Measurements from ENCODE around the gene TRIM16. TPM values are rescaled to one million over a fixed set of nuclear protein-coding genes. Genes with fewer than 3 reads are reported as not detected.

Gene TRIM16
- total and polyA plus RNA-seq, 2 experiments from 2014 or later, result 21.3 to 32.1 TPM

DNA sequence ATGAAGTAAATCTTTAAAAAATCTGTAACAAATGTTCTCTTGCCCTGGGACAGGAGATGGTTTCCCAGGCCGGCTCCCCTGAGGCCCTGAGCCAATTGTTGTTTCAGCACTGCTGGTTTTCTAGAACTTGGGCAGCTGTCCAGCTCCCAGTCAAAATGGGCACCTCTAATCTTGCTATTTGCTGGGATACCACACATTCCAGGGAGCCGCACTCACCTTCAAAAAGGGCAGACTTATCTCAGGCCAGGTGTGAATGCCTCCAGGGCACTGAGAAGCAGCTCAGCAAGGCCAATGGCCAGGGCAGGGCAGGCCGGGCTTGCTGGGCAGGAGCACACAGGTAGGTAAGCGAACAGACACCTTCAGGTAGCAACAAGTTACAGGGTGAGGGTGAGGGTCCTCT, 24.4 kb downstream of the TRIM16 start:
- 85 to 90% methylated on average over 4 of the region's 4 CpGs for WGBS, 2 experiments (ENCODE audit: low coverage in 1 of 2, low lambda C conversion rate in 2 of 2, missing lambda C conversion rate in 2 of 2)
- in situ Hi-C loops (cut with MboI), result no loop called here
- H3K9ac ChIP-seq, result no peak overlapping the region
- H3K4me1 ChIP-seq (ENCODE audit: insufficient read depth), result 0 out of 2 replicates have a peak, but pooled peaks cover 5% of the 10 kb centered on the region
- H3K9me3 ChIP-seq (ENCODE audit: low read depth), result no peaks in the 10 kb centered on the region
- TF ChIP-seq EZH2phosphoT487 (IDR thresholded peaks at IDR 0.05; ENCODE audit: insufficient read depth, low read depth) (no peak), EZH2 (IDR thresholded peaks at IDR 0.05; ENCODE audit: insufficient read depth, poor library complexity, severe bottlenecking) (no peak)
- no peak overlapping the region for H3K4me3 ChIP-seq
- H3K79me2 ChIP-seq (ENCODE audit: insufficient read depth), result no peaks in the 10 kb centered on the region
- H3K9me2 ChIP-seq (ENCODE audit: insufficient read depth), result no peaks in the 10 kb centered on the region
- no peaks in the 10 kb centered on the region for H4K20me1 ChIP-seq (ENCODE audit: insufficient read depth)
- H3K27me3 ChIP-seq (replicated peaks; ENCODE audit: insufficient read depth), result no peaks in the 10 kb centered on the region
- no peaks in the 10 kb centered on the region for H3K36me3 ChIP-seq (ENCODE audit: low read depth)
- H2AFZ ChIP-seq, result no peak overlapping the region
- no peak overlapping the region for H3K27ac ChIP-seq
- no peak for DNase-seq
- H3F3A ChIP-seq (ENCODE audit: insufficient read depth), result no peaks in the 10 kb centered on the region
- no peak overlapping the region for H3K4me2 ChIP-seq (ENCODE audit: unreplicated experiment)

DNA sequence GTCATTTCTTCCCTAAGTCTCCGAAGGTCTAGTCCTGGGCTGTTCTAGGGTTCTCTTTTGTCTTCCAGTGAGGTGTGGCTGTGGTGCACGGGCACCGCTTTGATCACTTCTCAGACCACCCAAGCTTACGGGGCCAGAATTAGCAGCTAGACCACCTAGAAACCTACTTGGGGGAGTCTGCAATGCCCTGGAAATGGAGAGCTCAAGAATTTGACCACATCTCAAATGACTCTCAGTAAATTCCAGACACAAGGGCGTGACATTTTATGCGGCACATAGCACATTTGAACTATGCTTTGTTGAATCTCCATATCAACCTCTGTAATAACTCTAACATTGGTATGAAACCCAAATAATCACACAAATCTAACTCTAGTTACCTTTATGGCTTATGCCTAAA, 24.9 kb downstream of the TRIM16 start:
- Histone ChIP-seq H3K79me2 (ENCODE audit: insufficient read depth) (no peaks in the 10 kb centered on the region), H3F3A (ENCODE audit: insufficient read depth) (no peaks in the 10 kb centered on the region), H3K36me3 (ENCODE audit: low read depth) (no peaks in the 10 kb centered on the region), H3K4me2 (ENCODE audit: unreplicated experiment) (no peak overlapping the region), H2AFZ (no peak overlapping the region), H4K20me1 (ENCODE audit: insufficient read depth) (no peaks in the 10 kb centered on the region), H3K9me2 (ENCODE audit: insufficient read depth) (no peaks in the 10 kb centered on the region), H3K27ac (no peak overlapping the region), H3K4me1 (ENCODE audit: insufficient read depth) (0 out of 2 replicates have a peak, but pooled peaks cover 5% of the 10 kb centered on the region), H3K27me3 (replicated peaks; ENCODE audit: insufficient read depth) (no peaks in the 10 kb centered on the region), H3K9me3 (ENCODE audit: low read depth) (no peaks in the 10 kb centered on the region), H3K4me3 (no peak overlapping the region), H3K9ac (no peak overlapping the region)
- 95 to 99% methylated on average over 6 of the region's 6 CpGs for WGBS, 2 experiments (ENCODE audit: low coverage in 1 of 2, low lambda C conversion rate in 2 of 2, missing lambda C conversion rate in 2 of 2)
- DNase-seq, result no peak
- in situ Hi-C loops (cut with MboI), result no loop called here
- TF ChIP-seq EZH2phosphoT487 (IDR thresholded peaks at IDR 0.05; ENCODE audit: insufficient read depth, low read depth) (no peak), EZH2 (IDR thresholded peaks at IDR 0.05; ENCODE audit: insufficient read depth, poor library complexity, severe bottlenecking) (no peak)

DNA sequence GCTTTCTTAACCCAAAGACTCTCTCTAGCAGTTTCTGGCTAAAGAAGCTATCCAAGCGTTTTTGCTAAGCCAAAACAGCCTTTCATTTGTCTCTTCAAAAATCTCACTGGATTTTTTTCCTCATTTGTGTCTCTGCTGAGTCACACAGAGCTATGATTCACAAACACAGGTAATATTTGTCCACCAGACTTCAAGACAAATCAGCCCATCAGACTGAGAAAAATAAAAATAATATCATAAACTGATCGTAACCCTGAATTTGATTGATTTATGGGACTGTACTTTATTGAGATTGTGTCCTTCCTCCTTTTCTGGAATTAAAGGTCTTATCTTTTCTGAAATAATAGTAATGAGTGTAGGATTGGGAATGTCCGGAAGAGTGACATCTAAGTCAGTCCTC, 25.8 kb downstream of the TRIM16 start:
- Histone ChIP-seq H3K27me3 (replicated peaks; ENCODE audit: insufficient read depth) (no peaks in the 10 kb centered on the region), H3K9me3 (ENCODE audit: low read depth) (no peaks in the 10 kb centered on the region), H3K4me3 (no peak overlapping the region), H3K79me2 (ENCODE audit: insufficient read depth) (no peaks in the 10 kb centered on the region), H3K9me2 (ENCODE audit: insufficient read depth) (no peaks in the 10 kb centered on the region), H3K36me3 (ENCODE audit: low read depth) (no peaks in the 10 kb centered on the region), H3K27ac (no peak overlapping the region), H3K4me2 (ENCODE audit: unreplicated experiment) (no peak overlapping the region), H2AFZ (no peak overlapping the region), H3F3A (ENCODE audit: insufficient read depth) (no peaks in the 10 kb centered on the region), H3K9ac (no peak overlapping the region), H3K4me1 (ENCODE audit: insufficient read depth) (0 out of 2 replicates have a peak, but pooled peaks cover 5% of the 10 kb centered on the region), H4K20me1 (ENCODE audit: insufficient read depth) (no peaks in the 10 kb centered on the region)
- in situ Hi-C loops (cut with MboI), result no loop called here
- 82 to 86% methylated on average over 3 of the region's 3 CpGs for WGBS, 2 experiments (ENCODE audit: low coverage in 1 of 2, low lambda C conversion rate in 2 of 2, missing lambda C conversion rate in 2 of 2)
- DNase-seq, result no peak
- TF ChIP-seq EZH2phosphoT487 (IDR thresholded peaks at IDR 0.05; ENCODE audit: insufficient read depth, low read depth) (no peak), EZH2 (IDR thresholded peaks at IDR 0.05; ENCODE audit: insufficient read depth, poor library complexity, severe bottlenecking) (no peak)

DNA sequence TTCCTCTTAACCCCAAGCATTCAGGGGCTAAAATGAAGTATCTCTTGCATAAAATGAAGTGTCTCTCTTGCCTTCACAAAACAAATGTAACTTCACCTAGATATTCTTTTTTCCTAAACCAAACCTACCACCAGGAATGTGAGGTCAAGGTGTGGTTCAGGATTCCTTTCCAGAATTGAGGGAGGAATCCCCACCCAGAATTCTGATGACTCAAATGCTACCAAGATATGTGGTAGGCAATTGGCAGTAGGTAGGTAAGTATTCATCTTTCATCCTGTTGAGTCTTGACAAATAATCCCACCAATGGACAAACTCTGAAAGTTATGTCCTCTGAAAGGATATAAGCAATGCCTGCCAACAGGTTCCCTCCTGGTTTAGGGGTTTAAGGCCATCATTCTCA, 26.2 kb downstream of the TRIM16 start:
- no peaks in the 10 kb centered on the region for H3K79me2 ChIP-seq (ENCODE audit: insufficient read depth)
- H3K4me1 ChIP-seq (ENCODE audit: insufficient read depth), result 0 out of 2 replicates have a peak, but pooled peaks cover 5% of the 10 kb centered on the region
- no peak overlapping the region for H2AFZ ChIP-seq
- in situ Hi-C loops (cut with MboI), result no loop called here
- H3K36me3 ChIP-seq (ENCODE audit: low read depth), result no peaks in the 10 kb centered on the region
- H3K27me3 ChIP-seq (replicated peaks; ENCODE audit: insufficient read depth), result no peaks in the 10 kb centered on the region
- no peak overlapping the region for H3K27ac ChIP-seq
- no peaks in the 10 kb centered on the region for H3K9me3 ChIP-seq (ENCODE audit: low read depth)
- H3K9me2 ChIP-seq (ENCODE audit: insufficient read depth), result no peaks in the 10 kb centered on the region
- no peak overlapping the region for H3K9ac ChIP-seq
- H3F3A ChIP-seq (ENCODE audit: insufficient read depth), result no peaks in the 10 kb centered on the region
- no peak overlapping the region for H3K4me2 ChIP-seq (ENCODE audit: unreplicated experiment)
- DNase-seq, result no peak
- TF ChIP-seq EZH2 (IDR thresholded peaks at IDR 0.05; ENCODE audit: insufficient read depth, poor library complexity, severe bottlenecking), result no peak
- TF ChIP-seq EZH2phosphoT487 (IDR thresholded peaks at IDR 0.05; ENCODE audit: insufficient read depth, low read depth), result no peak
- H3K4me3 ChIP-seq, result no peak overlapping the region
- no peaks in the 10 kb centered on the region for H4K20me1 ChIP-seq (ENCODE audit: insufficient read depth)
